Liver (tissue), 3 donors: ENCODE measurements around the gene SGF29.
"Not testable (repeated sequence)": the region's sequence is repeated elsewhere in the genome, so short reads cannot be mapped to it uniquely, and the experiment has no call there.

Source experiments
- CTCF ChIP-seq: fragments of 150-350 bp; IDR thresholded peaks from 2 replicates; pipeline ENCODE4 v1.5.1; 2017; ENCODE audit warnings: improper control_type of control experiment, low read depth, low read length; ENCODE audit not compliant: missing input control
- EGR1 ChIP-seq, 2 donors: IDR thresholded peaks; 2 replicates each; pipeline ENCODE4 v1.6.1; 2016 to 2018; ENCODE audit warnings: antibody characterized with exemption in 2 of 2, low read depth in 2 of 2
- JUND ChIP-seq, 2 donors: IDR thresholded peaks; 2 replicates each; pipeline ENCODE4 v1.6.1; 2016; ENCODE audit warnings: antibody characterized with exemption in 2 of 2
- SP1 ChIP-seq: IDR thresholded peaks from 2 replicates; pipeline ENCODE4 v1.6.1; 2018; ENCODE audit warnings: antibody characterized with exemption, mild to moderate bottlenecking
- TF ChIP-seq, protein P1 (sequence below): IDR thresholded peaks from 2 replicates; pipeline ENCODE4 v1.6.1; 2016; ENCODE audit warnings: antibody characterized with exemption
- donor health status: healthy.
- donor health status: healthy.

- TF ChIP-seq, protein P1, sequence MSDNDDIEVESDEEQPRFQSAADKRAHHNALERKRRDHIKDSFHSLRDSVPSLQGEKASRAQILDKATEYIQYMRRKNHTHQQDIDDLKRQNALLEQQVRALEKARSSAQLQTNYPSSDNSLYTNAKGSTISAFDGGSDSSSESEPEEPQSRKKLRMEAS, result not testable (repeated sequence)
- not testable (repeated sequence) for TF ChIP-seq CTCF; SP1; JUND (IDR thresholded peaks at IDR 0.05); EGR1 (IDR thresholded peaks at IDR 0.05; ENCODE audit: low read depth in 2 of 2)
Measured at GRCh38 chr16:28638359-28638758, 84.6 kb downstream of the SGF29 start.
